ENCODE measurements around the gene PRR14L.

PRR14L gene

DNA sequence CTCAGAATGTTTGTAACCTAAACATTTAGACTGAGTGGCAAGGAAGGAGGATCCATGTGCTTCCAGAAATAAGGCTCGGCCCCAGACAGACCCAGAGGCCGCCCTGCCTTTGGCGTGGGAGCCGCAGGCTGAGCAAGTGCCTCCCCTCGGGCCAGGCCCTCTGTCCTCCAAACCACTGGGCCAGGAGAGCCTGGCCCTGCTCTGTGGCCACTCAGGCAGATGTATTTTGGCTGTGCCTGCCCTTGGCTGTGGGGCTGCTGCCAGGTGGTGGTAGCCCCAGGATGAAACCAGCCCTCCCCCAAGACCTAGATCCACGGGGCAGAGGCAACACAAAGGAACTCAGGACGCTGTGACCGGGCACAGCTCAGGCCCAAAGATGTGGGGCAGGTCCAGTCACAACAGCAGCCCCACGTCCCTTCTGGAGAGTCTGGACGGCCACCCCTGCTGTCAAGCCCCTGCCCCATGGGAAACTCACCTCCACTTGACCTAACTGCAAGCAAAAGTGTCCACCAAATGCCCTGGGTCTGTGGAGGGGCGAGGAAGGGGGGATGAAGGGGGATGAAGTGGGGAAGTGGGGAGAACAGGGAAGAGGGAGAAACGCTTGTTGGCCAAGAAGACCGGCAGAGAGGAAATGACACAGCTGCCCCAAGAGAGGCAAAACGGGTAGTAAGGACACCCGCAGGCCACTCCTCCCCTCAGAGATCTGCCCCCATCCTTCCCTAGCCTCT is 111.9 kb downstream of the PRR14L start:
- DNase-seq = no peak

DNA sequence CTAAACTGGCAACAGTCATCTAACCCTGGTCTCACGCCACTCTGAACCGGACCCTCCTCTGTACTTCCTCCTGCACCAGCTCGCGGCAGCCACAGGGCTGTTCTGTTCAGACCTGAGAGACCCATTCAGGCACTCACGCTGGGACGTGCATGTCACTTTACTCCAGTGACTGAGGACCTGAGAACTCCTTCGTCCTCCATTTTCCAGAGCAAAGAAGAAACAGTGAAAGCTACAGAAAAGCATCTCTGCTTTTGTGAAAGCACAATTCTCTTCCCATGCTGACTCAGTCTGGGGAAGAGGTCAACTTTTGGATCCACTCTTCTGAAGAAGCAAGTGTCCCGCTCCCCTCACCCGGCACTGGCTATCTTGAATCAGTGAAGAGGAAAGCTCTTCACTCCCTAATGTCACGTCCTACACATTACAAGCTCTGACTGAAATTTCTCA is 112.5 kb downstream of the PRR14L start:
- no peak for DNase-seq

DNA sequence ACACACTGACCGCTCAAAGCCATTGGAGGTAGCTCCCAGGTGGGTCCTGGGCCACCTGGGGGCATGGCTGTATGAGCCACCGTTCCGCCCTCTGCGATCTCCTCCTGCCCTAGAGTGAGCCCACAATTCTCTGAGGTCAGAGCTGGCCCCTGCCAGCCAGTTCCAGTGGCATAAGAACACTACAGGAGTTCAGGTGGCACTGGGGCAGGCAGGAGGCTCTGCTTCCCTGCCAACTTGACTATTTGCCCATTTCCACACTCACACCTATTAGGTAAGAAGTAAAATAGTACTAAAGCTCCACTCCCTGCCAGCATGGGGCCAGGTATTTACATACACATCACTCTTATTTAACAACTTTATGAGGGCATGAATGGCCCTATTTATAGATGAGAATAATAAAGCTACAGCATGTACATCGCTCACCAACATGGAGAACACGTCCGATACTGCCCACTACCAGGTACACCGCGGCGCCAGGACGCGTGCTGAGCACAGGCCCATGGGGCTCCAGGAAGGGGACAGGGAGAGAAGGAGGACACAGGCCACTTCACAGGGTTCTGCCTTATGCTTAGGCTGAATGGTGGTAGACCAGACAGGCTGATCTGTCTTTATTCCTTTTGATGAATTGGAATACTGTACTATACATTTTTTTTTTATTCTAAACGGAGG is 114.2 kb downstream of the PRR14L start:
- DNase-seq = no peak

DNA sequence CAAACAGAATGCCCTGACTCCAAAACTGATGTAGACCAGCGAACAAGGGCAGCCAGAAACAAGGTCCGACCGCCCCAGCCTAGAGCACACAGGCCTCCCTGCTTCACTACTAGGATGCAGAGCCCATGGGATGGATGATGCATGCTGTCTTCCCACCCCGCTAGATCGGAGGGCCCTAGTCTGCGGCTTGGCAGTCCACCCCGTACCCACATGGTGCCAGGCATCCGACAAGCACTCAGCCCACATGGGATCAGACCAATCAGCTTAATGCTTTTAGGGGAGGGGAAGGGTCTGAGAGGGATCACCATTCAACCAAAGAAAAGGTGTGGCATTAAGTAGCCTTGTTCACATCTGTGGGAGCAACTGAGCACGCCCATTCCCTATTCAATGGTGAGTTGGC is 118.5 kb downstream of the PRR14L start:
- DNase-seq = no peak

Measured in eye (tissue), 1 donor.